PC-9 (cell line): Measurements from ENCODE around the gene RNF220. TPM values are rescaled to one million over a fixed set of nuclear protein-coding genes. Genes with fewer than 3 reads are reported as not detected.

ENCODE experiments used
- Bru-seq: library from RNA; stranded (reverse); fragments of 400-500 nt; gene quantifications from one replicate; lab custom pipeline; 2021; lab: Mats Ljungman, UMichigan
- BruChase-seq, 2 experiments: library from RNA; stranded (reverse); fragments of 400-500 nt; gene quantifications; one replicate each; lab custom pipeline; 2021; lab: Mats Ljungman, UMichigan
- BruUV-seq: library from RNA; stranded (reverse); fragments of 400-500 nt; replicated peaks from 2 replicates; lab custom pipeline; 2021; lab: Mats Ljungman, UMichigan
- CTCF ChIA-PET: fragments of 300-600 bp; sonication (Branson Sonifier 250); formaldehyde crosslinking; loops from one replicate; lab custom pipeline; 2022; ENCODE audit warnings: antibody characterized with exemption; lab: Charles Lee
- POLR2A ChIA-PET: fragments of 300-600 bp; sonication (Branson Sonifier 250); formaldehyde crosslinking; loops from one replicate; lab custom pipeline; 2022; ENCODE audit warnings: antibody characterized with exemption; ENCODE audit not compliant: unreplicated experiment; lab: Charles Lee
- DNase-seq, 2 experiments: peaks; one replicate each; pipeline versions ENCODE4 v3.0.0 to v3.0.0-alpha.2; 2015 to 2022; ENCODE audit warnings: mixed read lengths in 1 of 2
- H2AFZ ChIP-seq: fragments of 200-600 bp; sonication (generic); 2 replicates; pipeline ENCODE4 v1.8.1; 2017; ENCODE audit warnings: antibody characterized with exemption
- H3F3A ChIP-seq: fragments of 200-600 bp; sonication (generic); 2 replicates; pipeline ENCODE4 v1.8.1; 2017; ENCODE audit warnings: antibody characterized with exemption, mild to moderate bottlenecking, low read depth; ENCODE audit not compliant: insufficient read depth
- H3K27ac ChIP-seq: fragments of 200-600 bp; sonication (generic); 2 replicates; pipeline ENCODE4 v1.6.1; 2016; ENCODE audit warnings: mixed run types
- H3K27me3 ChIP-seq: fragments of 200-600 bp; sonication (generic); 2 replicates; pipeline ENCODE4 v1.6.1; 2016; ENCODE audit warnings: low read depth, mixed run types; ENCODE audit not compliant: insufficient read depth
- H3K36me3 ChIP-seq: fragments of 200-600 bp; sonication (generic); 2 replicates; pipeline ENCODE4 v1.6.1; 2016; ENCODE audit warnings: low read depth, mixed run types
- H3K4me1 ChIP-seq: fragments of 200-600 bp; sonication (generic); replicated peaks from 2 replicates; pipeline ENCODE4 v1.6.1; 2016; ENCODE audit warnings: mixed run types; ENCODE audit not compliant: insufficient read depth
- H3K4me2 ChIP-seq: fragments of 200-600 bp; sonication (generic); 2 replicates; pipeline ENCODE4 v1.6.1; 2017; ENCODE audit warnings: mixed run types
- H3K4me3 ChIP-seq: fragments of 200-600 bp; sonication (generic); 2 replicates; pipeline ENCODE4 v1.6.1; 2016; ENCODE audit warnings: mixed run types
- H3K79me2 ChIP-seq: fragments of 200-600 bp; sonication (generic); 2 replicates; pipeline ENCODE4 v1.6.1; 2017; ENCODE audit warnings: low read depth, mixed run types
- H3K9me2 ChIP-seq: fragments of 200-600 bp; sonication (generic); 2 replicates; pipeline ENCODE4 v1.8.1; 2017; ENCODE audit warnings: mild to moderate bottlenecking; ENCODE audit not compliant: insufficient read depth
- H3K9me3 ChIP-seq: fragments of 200-600 bp; sonication (generic); 2 replicates; pipeline ENCODE4 v1.8.1; 2016; ENCODE audit warnings: low read depth; ENCODE audit not compliant: insufficient read depth
- H4K20me1 ChIP-seq: fragments of 200-600 bp; sonication (generic); 2 replicates; pipeline ENCODE4 v1.8.1; 2017; ENCODE audit not compliant: insufficient read depth
- EZH2 ChIP-seq: fragments of 200-600 bp; sonication (generic); IDR thresholded peaks from 2 replicates; pipeline ENCODE4 v1.8.0; 2017; ENCODE audit warnings: antibody characterized with exemption, low read depth
- intact Hi-C: fragments of 100-400 bp; cut with micrococcal nuclease; formaldehyde crosslinking; loops from one replicate; pipeline ENCODE4 v1.10.0; 2022; ENCODE audit not compliant: unreplicated experiment
- long read RNA-seq: library from polyadenylated mRNA; stranded (forward); transcript quantifications from one replicate; pipeline ENCODE4 v2.0.0, GENCODE V29; 2022
- total RNA-seq: library from RNA; stranded (reverse); gene quantifications from 2 replicates; pipeline ENCODE4 v1.2.3, GENCODE V29; 2021
- TF ChIP-seq, protein P1 (sequence below): fragments of 200-600 bp; sonication (generic); conservative IDR thresholded peaks from 2 replicates; pipeline ENCODE4 v1.6.1; 2017; ENCODE audit warnings: mixed run types, antibody characterized with exemption, mild to moderate bottlenecking, moderate library complexity

The RNF220 gene
- total RNA-seq (82.9 and 86.3 TPM in 2 replicates), Bru-seq, nascent RNA (percentile 43 among the genes with signal in this experiment), BruChase-seq, experiment 1, labeled RNA remaining after a 2-hour chase (percentile 43 among the genes with signal in this experiment), BruChase-seq, experiment 2, labeled RNA remaining after a 6-hour chase (percentile 52 among the genes with signal in this experiment)
- long read RNA-seq, partial matches to known transcripts, result 19 of 97 reads
- long read RNA-seq, other reads (novel, unspliced or antisense), result 77 of 97 reads

DNA sequence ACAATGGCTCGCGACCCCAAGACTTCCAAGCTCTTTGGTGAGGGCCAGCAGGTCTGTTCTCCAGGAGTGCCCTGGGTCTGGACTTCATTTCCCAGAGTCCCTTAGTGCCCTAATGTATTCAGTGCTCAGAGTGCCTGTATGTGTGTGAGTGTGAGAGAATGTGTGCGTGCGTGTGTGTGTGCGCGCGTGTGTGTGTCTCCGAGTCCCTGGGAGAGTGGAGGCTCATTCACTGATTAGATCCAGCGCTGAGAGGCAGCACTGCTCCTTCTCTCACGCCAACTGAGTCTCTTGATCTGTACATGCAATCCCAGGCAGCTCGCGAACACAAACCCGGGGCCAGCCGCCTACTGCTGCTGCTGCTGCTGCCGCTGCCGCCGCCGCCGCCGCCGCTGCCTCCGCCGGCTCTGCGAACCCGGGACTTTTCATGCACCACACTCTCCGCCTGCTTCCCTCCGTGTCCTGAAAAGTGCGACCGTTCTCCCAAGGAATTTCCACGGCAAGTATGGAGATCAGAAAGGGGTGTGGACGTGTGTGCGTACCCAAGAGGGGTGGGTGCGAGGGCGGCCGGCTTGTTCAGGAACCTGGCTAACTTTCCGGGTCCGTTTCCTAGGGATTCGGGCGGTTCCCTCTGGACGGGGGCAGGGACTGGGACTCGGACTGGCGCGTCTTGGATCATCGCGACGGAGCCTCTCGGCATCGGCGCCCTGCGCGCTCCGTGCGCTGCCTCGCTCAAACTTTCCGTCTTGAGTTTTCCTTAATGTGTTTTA is at the start of gene RNF220:
RNF220 (plus strand) TSS at position 225 of the 767 bp plus-strand sequence.
- Histone ChIP-seq H3K27me3 (no peaks in the 10 kb centered on the region), H3K27ac (no peak within 1 kb of the TSS), H3K9me3 (no peaks in the 10 kb centered on the region), H3F3A (peaks cover 4% of the 10 kb centered on the region; the same call in 1 of the 2 replicates), H3K36me3 (no peaks in the 10 kb centered on the region), H3K4me2 (peak within 1 kb of the TSS; percentile 97), H3K4me1 (no peaks in the 10 kb centered on the region; the same call in 1 of the 2 replicates), H3K9me2 (no peaks in the 10 kb centered on the region), H4K20me1 (no peaks in the 10 kb centered on the region; the same call in 1 of the 2 replicates), H3K4me3 (peak within 1 kb of the TSS; percentile 68), H2AFZ (peak within 1 kb of the TSS; percentile 87), H3K79me2 (no peaks in the 10 kb centered on the region)
- intact Hi-C loops, result loop anchor here (10.0 kb wide), 1 partner anchor 190 kb away; no protein-coding TSS in a partner anchor
- CTCF ChIA-PET, result interaction anchor here (0.5 to 1.0 kb wide), 3 partner anchors 26 to 354 kb away, joined by 3 to 8 read pairs (median 3); no protein-coding TSS in a partner anchor
- no TSS peak for BruUV-seq
- POLR2A ChIA-PET, result no interaction called here
- DNase-seq, result peak; percentile 46 to 61
- TF ChIP-seq EZH2, result no peak
- TF ChIP-seq, protein P1, sequence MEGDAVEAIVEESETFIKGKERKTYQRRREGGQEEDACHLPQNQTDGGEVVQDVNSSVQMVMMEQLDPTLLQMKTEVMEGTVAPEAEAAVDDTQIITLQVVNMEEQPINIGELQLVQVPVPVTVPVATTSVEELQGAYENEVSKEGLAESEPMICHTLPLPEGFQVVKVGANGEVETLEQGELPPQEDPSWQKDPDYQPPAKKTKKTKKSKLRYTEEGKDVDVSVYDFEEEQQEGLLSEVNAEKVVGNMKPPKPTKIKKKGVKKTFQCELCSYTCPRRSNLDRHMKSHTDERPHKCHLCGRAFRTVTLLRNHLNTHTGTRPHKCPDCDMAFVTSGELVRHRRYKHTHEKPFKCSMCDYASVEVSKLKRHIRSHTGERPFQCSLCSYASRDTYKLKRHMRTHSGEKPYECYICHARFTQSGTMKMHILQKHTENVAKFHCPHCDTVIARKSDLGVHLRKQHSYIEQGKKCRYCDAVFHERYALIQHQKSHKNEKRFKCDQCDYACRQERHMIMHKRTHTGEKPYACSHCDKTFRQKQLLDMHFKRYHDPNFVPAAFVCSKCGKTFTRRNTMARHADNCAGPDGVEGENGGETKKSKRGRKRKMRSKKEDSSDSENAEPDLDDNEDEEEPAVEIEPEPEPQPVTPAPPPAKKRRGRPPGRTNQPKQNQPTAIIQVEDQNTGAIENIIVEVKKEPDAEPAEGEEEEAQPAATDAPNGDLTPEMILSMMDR, result no peak

DNA sequence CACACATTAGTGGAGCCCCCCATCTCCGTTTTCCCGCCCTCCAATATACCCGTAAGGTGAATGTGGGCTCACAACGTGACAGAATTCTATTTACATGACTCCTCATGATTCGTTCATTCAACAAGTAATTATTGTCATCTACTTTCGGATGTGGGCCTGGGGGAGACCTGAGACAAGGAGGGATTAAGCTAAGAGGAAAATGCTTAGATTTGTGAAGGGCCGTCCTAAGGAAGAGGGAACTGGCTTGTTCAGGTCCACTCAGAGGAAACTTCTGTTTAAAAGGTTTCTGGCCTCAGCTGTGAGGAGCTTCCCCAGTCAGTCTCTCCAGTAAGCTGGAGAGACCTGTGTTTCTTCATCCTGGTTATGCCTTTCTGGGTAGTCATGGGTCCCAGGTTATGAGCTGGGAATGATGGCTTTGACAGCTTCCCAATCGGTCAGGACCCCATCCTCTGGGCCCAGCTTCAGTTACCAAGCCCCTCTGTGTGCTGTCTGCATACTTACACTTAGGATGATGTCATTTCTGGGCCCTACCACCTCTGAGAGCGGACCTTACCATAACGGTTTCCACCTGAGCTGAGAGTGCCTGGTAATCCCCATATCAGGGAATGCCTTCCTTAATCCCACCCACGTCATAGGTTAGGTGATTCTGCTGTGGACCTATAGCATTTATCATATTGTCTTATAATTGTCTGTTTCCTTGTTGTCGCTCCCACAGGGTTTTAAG is 49.3 kb upstream of the RNF220 start:
- intact Hi-C loops, result loop anchor here (1.0 kb wide), 1 partner anchor 27 kb away; no protein-coding TSS in a partner anchor
- no TSS peak for BruUV-seq
- Histone ChIP-seq H2AFZ (peak overlapping the region; percentile 94), H3F3A (no peaks in the 10 kb centered on the region; the same call in 1 of the 2 replicates), H3K4me3 (peak overlapping the region; percentile 52), H3K27ac (no peak overlapping the region), H3K9me3 (no peaks in the 10 kb centered on the region), H4K20me1 (peaks cover 5% of the 10 kb centered on the region), H3K27me3 (no peaks in the 10 kb centered on the region), H3K36me3 (peaks cover 10% of the 10 kb centered on the region; the same call in 1 of the 2 replicates), H3K4me2 (peak overlapping the region; percentile 82), H3K79me2 (peaks cover 41% of the 10 kb centered on the region), H3K4me1 (peaks cover 26% of the 10 kb centered on the region; the same call in 1 of the 2 replicates), H3K9me2 (no peaks in the 10 kb centered on the region)
- no peak for DNase-seq
- CTCF ChIA-PET, result interaction anchor here (0.6 to 1.0 kb wide), 2 partner anchors 22 to 222 kb away, joined by 3 read pairs; no protein-coding TSS in a partner anchor
- POLR2A ChIA-PET, result interaction anchor here (0.6 to 1.0 kb wide), 4 partner anchors 28 to 375 kb away, joined by 4 to 9 read pairs (median 6); partner anchors contain the start of gene RNU5D-1
- TF ChIP-seq, protein P1, result no peak
- no peak for TF ChIP-seq EZH2
